ENCODE results near the gene PHLDA3.

PHLDA3 gene

DNA sequence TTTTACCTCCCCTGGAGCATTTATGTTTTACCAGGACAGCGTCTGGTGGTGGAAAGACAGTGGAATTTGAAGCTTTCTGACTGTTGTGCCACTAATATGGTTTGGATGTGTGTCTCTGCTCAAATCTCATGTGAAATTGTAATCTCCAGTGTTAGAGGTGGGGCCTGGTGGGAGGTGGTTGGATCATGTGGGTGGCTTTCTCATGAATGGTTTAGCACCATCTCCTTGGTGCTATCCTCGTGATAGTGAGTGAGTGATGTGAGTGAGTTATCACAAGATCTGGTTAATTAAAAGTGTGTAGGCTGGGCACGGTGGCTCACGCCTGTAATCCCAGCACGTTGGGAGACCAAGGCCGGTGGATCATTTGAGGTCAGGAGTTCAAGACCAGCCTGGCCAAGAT is 23.7 kb downstream of the PHLDA3 start:
- no peak for FAIRE-seq

GRCh38 chr1:201444792-201445191 is 24.2 kb downstream of the PHLDA3 start:
- DNase-seq (ENCODE audit: extremely low spot score, insufficient read length, low read depth) (no peak), FAIRE-seq (no peak)

More for the DNA sequence above, 23.7 kb downstream of the PHLDA3 start:
- no peak for DNase-seq (ENCODE audit: extremely low spot score, insufficient read length, low read depth)

DNA sequence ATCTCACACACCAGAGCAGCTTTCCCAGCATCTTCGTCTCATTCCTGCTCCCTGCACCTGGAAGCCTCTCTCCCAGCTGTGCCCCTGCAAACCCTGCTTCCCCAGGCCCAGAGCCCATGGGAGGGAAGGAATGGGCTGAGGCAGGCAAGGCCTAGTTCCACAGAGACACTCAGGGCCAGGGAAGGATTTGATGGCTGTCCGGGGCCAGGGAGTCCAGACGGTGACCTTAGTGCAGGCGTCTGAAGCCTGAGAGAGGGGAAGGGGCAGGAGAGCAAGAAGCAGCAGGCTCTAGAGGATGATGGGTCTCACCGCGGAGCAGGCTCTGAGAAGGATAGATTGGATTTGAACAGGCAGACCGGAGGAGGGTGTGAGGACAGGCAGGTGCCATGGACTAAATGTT is 25.2 kb downstream of the PHLDA3 start:
- FAIRE-seq, result no peak

GRCh38 chr1:201436969-201437368 is 32.0 kb downstream of the PHLDA3 start:
- FAIRE-seq (no peak), DNase-seq (ENCODE audit: extremely low spot score, insufficient read length, low read depth) (no peak)

More for the DNA sequence above, 25.2 kb downstream of the PHLDA3 start:
- no peak for DNase-seq (ENCODE audit: extremely low spot score, insufficient read length, low read depth)

DNA sequence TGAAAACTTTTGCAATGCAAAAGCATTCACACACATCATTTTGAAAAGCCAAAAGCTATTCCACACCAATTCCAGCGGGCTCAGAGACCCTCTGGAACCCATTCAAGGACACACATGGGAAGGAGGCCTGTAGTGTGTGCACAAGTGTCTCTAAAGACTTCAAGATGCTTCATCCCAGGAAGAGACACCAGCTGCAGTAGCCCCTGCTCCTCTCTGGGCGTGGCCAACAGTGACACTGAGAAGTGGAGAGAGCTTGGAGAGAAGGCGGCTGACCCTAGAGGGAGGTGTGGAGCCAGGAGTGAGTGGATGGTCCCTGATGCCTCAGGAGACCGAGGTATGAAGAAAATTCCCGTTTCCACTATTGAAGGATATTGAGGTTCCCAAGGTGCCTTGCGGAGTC is 32.6 kb downstream of the PHLDA3 start:
- FAIRE-seq (no peak), DNase-seq (ENCODE audit: extremely low spot score, insufficient read length, low read depth) (no peak)

- no peak for FAIRE-seq
- DNase-seq (ENCODE audit: extremely low spot score, insufficient read length, low read depth), result no peak
These were observed 34.7 kb downstream of the PHLDA3 start for GRCh38 chr1:201434266-201434665.

DNA sequence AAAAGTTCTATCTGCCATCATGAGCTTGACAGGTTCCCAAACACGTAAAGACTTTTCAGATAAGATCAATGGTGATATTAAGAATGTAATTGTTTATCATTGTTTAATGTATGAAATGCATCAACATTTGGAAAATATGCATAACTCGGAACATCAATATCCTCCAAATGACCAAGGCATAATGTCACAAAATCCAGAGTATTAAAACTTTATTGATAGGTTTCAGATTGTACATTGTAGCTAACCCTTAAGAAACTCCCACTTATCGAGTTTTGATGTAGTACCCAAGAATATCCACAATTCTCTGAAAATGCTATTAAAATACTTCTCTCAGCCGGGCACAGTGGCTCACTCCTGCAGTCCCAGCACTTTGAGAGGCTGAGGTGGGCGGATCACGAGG is 35.4 kb downstream of the PHLDA3 start:
- FAIRE-seq, result no peak
- DNase-seq (ENCODE audit: extremely low spot score, insufficient read length, low read depth), result no peak

- no peak for DNase-seq (ENCODE audit: extremely low spot score, insufficient read length, low read depth)
- FAIRE-seq, result no peak
These were observed 38.2 kb downstream of the PHLDA3 start for GRCh38 chr1:201430776-201431175.

GRCh38 chr1:201429736-201430501 is 39.1 kb downstream of the PHLDA3 start:
- no peak for FAIRE-seq
- no peak for DNase-seq (ENCODE audit: extremely low spot score, insufficient read length, low read depth)

DNA sequence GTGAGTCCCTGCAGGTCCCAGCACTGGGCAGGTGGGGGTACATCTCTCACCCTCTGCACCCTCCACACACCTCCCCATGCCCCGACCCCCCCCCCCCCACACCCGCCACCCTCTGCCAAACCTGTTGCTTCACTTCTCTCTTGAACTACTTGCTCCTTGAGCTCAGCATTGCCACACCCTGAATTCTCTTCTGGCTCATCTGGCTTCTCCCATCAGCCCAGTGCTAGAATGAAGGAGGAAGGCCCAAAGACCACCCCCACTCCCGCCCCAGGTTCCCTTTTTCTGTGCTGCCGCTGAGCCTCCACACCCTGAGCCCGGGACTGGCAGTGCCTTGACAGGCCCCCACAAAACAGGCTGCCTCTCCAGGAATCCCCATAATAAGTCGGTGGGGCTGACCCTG is 41.0 kb downstream of the PHLDA3 start:
- FAIRE-seq, result no peak

GRCh38 chr1:201426479-201427310 is 42.3 kb downstream of the PHLDA3 start:
- DNase-seq (ENCODE audit: extremely low spot score, insufficient read length, low read depth), result no peak
- FAIRE-seq, result no peak

More for the DNA sequence above, 41.0 kb downstream of the PHLDA3 start:
- no peak for DNase-seq (ENCODE audit: extremely low spot score, insufficient read length, low read depth)

DNA sequence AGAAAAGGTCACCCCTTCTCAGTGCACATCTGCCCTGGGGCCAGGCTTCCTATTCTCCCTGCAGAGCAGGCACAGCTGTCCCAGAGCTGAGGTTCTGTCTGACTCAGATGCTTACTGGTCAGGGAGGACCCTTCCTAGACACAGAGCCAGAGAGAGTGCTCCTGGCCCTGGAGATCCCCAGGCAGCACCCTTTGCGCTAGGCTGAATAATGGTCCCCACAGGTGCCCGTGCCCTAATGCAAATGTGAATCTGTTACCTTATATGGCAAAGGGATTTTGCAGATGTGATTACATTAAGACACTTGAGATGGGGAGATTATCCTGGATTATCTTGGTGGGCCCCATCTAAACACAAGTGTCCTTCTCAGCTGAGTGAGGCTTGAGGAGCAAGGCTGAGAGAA is 44.8 kb downstream of the PHLDA3 start:
- FAIRE-seq (no peak), DNase-seq (ENCODE audit: extremely low spot score, insufficient read length, low read depth) (no peak)

DNA sequence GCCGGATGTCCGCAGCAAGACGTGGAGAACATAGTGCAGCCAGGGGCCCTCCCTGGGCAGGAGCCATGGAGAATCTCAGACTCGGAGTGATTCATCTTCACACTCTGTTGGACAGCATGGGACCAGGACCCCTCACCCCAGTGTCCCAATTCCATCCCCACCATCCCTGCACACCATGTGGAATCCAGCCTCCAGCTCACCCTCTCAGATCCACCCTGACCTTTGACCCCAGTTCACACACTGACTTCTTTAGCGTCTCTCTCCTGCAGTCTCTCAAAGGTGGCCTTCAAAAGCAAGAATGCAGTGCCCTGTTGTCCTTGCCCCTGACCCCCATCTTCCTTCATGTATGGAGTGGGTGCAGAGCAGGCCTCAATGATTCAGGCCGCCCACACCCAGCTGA is 45.3 kb downstream of the PHLDA3 start:
- no peak for FAIRE-seq
- DNase-seq (ENCODE audit: extremely low spot score, insufficient read length, low read depth), result no peak

- FAIRE-seq (no peak), DNase-seq (ENCODE audit: extremely low spot score, insufficient read length, low read depth) (no peak)
These were observed 46.5 kb downstream of the PHLDA3 start for GRCh38 chr1:201422436-201423030.

GRCh38 chr1:201422026-201422425 is 47.0 kb downstream of the PHLDA3 start:
- no peak for FAIRE-seq
- no peak for DNase-seq (ENCODE audit: extremely low spot score, insufficient read length, low read depth)

GRCh38 chr1:201421041-201421440 is 47.9 kb downstream of the PHLDA3 start:
- DNase-seq (ENCODE audit: extremely low spot score, insufficient read length, low read depth) (no peak), FAIRE-seq (no peak)

- DNase-seq (ENCODE audit: extremely low spot score, insufficient read length, low read depth), result no peak
- no peak for FAIRE-seq
These were observed 48.4 kb downstream of the PHLDA3 start for GRCh38 chr1:201420608-201421002.

GRCh38 chr1:201419746-201420607 is 49.0 kb downstream of the PHLDA3 start:
- DNase-seq (ENCODE audit: extremely low spot score, insufficient read length, low read depth), result no peak
- FAIRE-seq, result no peak

DNA sequence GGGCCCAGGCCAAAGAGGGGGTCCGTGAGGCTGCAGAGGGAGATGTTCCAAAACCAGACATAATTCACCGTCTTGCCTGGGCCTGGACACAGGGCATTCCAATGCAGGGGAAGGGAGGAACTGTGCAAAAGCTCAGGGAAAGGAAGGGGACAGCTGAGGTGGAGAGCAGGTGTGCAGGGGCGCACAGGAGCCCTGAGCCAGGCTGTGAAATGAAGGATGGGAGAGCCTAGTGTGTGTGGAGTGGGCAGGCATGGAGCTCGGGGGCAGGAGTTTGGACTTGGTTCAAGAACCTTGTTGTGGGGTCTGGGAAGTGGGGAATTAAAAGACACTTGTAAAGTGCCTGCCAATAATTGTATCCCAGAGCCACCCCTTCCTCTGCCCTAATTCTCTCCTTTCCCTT is 49.7 kb downstream of the PHLDA3 start:
- DNase-seq (ENCODE audit: extremely low spot score, insufficient read length, low read depth) (no peak), FAIRE-seq (no peak)

GRCh38 chr1:201418461-201418860 is 50.5 kb downstream of the PHLDA3 start:
- DNase-seq (ENCODE audit: extremely low spot score, insufficient read length, low read depth) (no peak), FAIRE-seq (no peak)

All from GM18507 (cell line).